NCI-H82 (cell line): ENCODE data around the gene HSD3B1.
"Not testable (repeated sequence)": the region's sequence is repeated elsewhere in the genome, so short reads cannot be mapped to it uniquely, and the experiment has no call there.

Source experiments
- DNase-seq: peaks from one replicate; lab custom pipeline; 2025; lab: John Stamatoyannopoulos, UW

HSD3B1 gene

DNA sequence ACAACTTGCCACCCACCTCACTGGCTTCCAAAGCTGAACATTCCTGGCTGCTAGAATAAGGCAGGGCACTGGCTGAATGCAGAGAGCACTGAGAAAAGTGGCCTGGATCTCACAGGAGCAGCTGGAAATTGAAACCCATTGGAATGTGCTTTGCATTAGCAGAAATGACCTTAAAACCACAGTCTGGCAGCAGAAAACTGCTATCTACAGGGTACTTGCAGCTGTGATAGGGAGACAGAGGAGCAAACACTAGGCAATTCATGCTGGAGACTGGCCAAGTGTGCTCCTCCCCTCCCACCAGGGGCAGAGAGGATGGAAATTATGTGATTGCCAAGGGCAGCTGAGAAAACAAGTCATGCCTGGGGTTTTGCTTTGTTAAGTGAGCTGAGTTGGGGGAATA lies 47.2 kb downstream of the HSD3B1 start:
- DNase-seq = no peak

DNA sequence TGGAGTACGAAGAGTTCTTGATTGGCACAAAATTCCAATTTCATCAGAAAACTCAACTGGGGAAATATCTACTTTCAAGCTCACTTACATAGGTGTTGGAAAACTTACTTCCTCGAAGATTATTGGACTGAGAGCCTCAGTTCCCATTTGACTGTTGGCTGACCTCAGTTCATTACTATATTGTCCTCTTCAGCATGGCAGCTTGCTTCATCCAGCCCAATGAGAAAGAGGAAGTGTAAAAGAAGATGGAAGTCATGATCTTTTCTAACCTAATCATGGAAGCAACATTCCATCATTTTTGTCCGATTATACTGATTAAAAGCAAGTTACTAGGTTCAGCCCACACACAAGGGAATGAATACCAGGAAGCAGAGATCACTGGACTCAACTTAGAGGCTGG lies 49.4 kb downstream of the HSD3B1 start:
- DNase-seq = no peak

DNA sequence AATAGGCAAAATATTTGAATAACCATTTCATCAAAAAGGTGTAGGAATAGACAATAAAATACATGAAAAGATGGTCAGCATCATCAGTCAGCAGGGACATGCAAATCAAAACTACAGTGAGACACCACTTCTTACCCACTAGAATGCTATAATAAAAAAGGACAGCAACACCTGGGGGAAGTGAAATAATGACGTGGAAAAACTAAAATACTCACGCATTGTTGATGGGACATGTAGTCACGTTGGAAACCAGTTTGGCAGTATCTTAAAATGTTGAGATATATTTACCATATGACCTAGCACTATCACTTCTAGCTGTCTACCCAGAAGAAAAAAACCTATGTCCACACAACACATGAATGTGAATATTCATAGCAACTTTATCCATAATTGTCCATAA lies 53.4 kb downstream of the HSD3B1 start:
- DNase-seq = not testable (repeated sequence)

DNA sequence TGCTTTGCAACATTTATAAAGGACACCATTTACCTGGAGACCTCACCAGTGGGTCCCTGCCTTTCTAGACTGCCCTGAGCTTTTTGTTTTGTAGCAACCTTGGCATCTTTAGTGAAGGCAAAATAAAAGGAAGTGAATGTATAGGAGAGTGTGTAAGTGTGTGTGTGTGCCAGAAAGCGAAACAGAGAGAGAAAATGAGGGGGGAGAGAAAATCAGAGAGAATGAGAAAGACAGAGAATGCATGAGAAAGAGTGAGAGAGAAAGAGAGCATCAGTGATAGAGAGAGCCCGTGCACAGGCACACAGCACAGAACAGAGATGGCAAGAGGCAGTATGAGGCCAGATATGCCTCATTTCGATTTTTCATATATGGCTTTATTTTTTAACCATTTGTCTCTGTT lies 57.5 kb downstream of the HSD3B1 start:
- no peak for DNase-seq
